B cell (primary cell): ENCODE data around the gene CDH13.

Experiments used
- EZH2 ChIP-seq: IDR thresholded peaks from 2 replicates; pipeline ENCODE4 v1.6.1; 2012; ENCODE audit warnings: borderline replicate concordance, low read depth, mild to moderate bottlenecking, moderate library complexity, low read length; ENCODE audit not compliant: insufficient read depth, poor library complexity, severe bottlenecking
- TF ChIP-seq, protein P1 (sequence below): fragments of 200-600 bp; IDR thresholded peaks from one replicate; pipeline ENCODE4 v1.8.0; 2022; ENCODE audit warnings: antibody characterized with exemption, mild to moderate bottlenecking

DNA sequence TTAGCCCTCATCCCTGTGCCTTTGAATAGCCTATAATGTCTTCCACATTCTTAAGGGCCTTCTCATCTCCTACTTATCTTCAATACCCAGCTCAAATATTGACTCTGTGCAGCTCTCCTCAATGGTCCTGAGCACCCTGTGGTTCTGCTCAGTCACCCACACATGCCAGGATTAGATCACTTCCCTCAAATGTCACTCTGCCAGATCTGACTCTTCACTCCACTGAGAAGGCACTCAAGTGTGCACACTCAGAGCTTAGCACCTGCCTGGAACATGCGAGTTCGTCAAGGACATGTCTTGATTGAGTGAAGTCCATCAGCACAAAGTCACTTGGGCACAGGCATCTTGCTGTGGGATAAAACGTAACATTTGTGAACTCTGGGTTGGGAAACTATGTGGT lies 404.8 kb downstream of the CDH13 start:
- TF ChIP-seq, protein P1, sequence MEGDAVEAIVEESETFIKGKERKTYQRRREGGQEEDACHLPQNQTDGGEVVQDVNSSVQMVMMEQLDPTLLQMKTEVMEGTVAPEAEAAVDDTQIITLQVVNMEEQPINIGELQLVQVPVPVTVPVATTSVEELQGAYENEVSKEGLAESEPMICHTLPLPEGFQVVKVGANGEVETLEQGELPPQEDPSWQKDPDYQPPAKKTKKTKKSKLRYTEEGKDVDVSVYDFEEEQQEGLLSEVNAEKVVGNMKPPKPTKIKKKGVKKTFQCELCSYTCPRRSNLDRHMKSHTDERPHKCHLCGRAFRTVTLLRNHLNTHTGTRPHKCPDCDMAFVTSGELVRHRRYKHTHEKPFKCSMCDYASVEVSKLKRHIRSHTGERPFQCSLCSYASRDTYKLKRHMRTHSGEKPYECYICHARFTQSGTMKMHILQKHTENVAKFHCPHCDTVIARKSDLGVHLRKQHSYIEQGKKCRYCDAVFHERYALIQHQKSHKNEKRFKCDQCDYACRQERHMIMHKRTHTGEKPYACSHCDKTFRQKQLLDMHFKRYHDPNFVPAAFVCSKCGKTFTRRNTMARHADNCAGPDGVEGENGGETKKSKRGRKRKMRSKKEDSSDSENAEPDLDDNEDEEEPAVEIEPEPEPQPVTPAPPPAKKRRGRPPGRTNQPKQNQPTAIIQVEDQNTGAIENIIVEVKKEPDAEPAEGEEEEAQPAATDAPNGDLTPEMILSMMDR = no peak
- no peak for TF ChIP-seq EZH2
